ENCODE data around the gene SLC8A3. TPM values are rescaled to one million over a fixed set of nuclear protein-coding genes. Genes with fewer than 3 reads are reported as not detected.

Gene SLC8A3
- polyA plus RNA-seq, 1 of the 3 experiments (the other 2 are of a cell fraction), result 0.26 TPM

- H3K36me3 ChIP-seq (replicated peaks in 1 of 2; ENCODE audit: control insufficient read depth in 1 of 2, insufficient read depth in 2 of 2, low read length in 1 of 2), result peaks cover 0 to 6% of the 10 kb centered on the region in 2 experiments
These were observed 15.2 kb downstream of the SLC8A3 start for GRCh38 chr14:70173569-70173968.

More at GRCh38 chr14:70173569-70173968, 15.2 kb downstream of the SLC8A3 start:
- DNase-seq, result no peak
- Histone ChIP-seq H3K4me1 (ENCODE audit: control insufficient read depth in 1 of 2, insufficient read depth in 2 of 2, low read depth in 1 of 2, low read length in 1 of 2) (peaks cover 0 to 13% of the 10 kb centered on the region in 2 experiments; a peak in 1 of 4 replicates), H3F3A (replicated peaks; ENCODE audit: insufficient read depth) (no peaks in the 10 kb centered on the region), H3K9ac (no peak overlapping the region), H3K79me2 (ENCODE audit: insufficient read depth) (no peaks in the 10 kb centered on the region), H3K9me3 (no peaks in the 10 kb centered on the region), H3K27me3 (ENCODE audit: insufficient read depth) (no peaks in the 10 kb centered on the region), H4K20me1 (ENCODE audit: insufficient read depth) (no peaks in the 10 kb centered on the region), H3K27ac (ENCODE audit: low read depth in 2 of 2, low read length in 1 of 2) (peak overlapping the region in 1 of 2 experiments; percentile 22; a peak in 1 of 4 replicates), H3K4me3 (ENCODE audit: low read depth in 2 of 2, low read length in 1 of 2) (no peak overlapping the region), H3K4me2 (no peak overlapping the region), H3K9me2 (no peaks in the 10 kb centered on the region), H2AFZ (ENCODE audit: low read depth) (no peak overlapping the region)
- TF ChIP-seq FOSL2 (IDR thresholded peaks at IDR 0.05; ENCODE audit: borderline replicate concordance, low read depth), result no peak
- no peak for TF ChIP-seq YY1 (IDR thresholded peaks at IDR 0.05; ENCODE audit: low read depth)
- no peak for TF ChIP-seq PBX3 (IDR thresholded peaks at IDR 0.05)
- no peak for TF ChIP-seq NRF1 (IDR thresholded peaks at IDR 0.05; ENCODE audit: low read depth, low read length)
- TF ChIP-seq ELF1 (IDR thresholded peaks at IDR 0.05), result no peak
- TF ChIP-seq ZBTB33 (IDR thresholded peaks at IDR 0.05; ENCODE audit: borderline replicate concordance, low read depth), result no peak
- TF ChIP-seq, protein P1, sequence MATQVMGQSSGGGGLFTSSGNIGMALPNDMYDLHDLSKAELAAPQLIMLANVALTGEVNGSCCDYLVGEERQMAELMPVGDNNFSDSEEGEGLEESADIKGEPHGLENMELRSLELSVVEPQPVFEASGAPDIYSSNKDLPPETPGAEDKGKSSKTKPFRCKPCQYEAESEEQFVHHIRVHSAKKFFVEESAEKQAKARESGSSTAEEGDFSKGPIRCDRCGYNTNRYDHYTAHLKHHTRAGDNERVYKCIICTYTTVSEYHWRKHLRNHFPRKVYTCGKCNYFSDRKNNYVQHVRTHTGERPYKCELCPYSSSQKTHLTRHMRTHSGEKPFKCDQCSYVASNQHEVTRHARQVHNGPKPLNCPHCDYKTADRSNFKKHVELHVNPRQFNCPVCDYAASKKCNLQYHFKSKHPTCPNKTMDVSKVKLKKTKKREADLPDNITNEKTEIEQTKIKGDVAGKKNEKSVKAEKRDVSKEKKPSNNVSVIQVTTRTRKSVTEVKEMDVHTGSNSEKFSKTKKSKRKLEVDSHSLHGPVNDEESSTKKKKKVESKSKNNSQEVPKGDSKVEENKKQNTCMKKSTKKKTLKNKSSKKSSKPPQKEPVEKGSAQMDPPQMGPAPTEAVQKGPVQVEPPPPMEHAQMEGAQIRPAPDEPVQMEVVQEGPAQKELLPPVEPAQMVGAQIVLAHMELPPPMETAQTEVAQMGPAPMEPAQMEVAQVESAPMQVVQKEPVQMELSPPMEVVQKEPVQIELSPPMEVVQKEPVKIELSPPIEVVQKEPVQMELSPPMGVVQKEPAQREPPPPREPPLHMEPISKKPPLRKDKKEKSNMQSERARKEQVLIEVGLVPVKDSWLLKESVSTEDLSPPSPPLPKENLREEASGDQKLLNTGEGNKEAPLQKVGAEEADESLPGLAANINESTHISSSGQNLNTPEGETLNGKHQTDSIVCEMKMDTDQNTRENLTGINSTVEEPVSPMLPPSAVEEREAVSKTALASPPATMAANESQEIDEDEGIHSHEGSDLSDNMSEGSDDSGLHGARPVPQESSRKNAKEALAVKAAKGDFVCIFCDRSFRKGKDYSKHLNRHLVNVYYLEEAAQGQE (IDR thresholded peaks at IDR 0.05; ENCODE audit: low read depth, low read length), result no peak
- TF ChIP-seq, protein P2, sequence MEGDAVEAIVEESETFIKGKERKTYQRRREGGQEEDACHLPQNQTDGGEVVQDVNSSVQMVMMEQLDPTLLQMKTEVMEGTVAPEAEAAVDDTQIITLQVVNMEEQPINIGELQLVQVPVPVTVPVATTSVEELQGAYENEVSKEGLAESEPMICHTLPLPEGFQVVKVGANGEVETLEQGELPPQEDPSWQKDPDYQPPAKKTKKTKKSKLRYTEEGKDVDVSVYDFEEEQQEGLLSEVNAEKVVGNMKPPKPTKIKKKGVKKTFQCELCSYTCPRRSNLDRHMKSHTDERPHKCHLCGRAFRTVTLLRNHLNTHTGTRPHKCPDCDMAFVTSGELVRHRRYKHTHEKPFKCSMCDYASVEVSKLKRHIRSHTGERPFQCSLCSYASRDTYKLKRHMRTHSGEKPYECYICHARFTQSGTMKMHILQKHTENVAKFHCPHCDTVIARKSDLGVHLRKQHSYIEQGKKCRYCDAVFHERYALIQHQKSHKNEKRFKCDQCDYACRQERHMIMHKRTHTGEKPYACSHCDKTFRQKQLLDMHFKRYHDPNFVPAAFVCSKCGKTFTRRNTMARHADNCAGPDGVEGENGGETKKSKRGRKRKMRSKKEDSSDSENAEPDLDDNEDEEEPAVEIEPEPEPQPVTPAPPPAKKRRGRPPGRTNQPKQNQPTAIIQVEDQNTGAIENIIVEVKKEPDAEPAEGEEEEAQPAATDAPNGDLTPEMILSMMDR (IDR thresholded peaks at IDR 0.05), result no peak
- no peak for TF ChIP-seq EP300 (IDR thresholded peaks at IDR 0.05; ENCODE audit: borderline replicate concordance in 1 of 2, low read depth in 1 of 2, low read length in 1 of 2)
- TF ChIP-seq TAF1 (IDR thresholded peaks at IDR 0.05; ENCODE audit: borderline replicate concordance, low read depth, low read length), result no peak
- TF ChIP-seq, protein P3, sequence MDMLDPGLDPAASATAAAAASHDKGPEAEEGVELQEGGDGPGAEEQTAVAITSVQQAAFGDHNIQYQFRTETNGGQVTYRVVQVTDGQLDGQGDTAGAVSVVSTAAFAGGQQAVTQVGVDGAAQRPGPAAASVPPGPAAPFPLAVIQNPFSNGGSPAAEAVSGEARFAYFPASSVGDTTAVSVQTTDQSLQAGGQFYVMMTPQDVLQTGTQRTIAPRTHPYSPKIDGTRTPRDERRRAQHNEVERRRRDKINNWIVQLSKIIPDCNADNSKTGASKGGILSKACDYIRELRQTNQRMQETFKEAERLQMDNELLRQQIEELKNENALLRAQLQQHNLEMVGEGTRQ (IDR thresholded peaks at IDR 0.05; ENCODE audit: borderline replicate concordance, low read depth, low read length), result no peak
- no peak for TF ChIP-seq TEAD4 (IDR thresholded peaks at IDR 0.05; ENCODE audit: borderline replicate concordance, insufficient read depth)
- TF ChIP-seq RCOR1 (IDR thresholded peaks at IDR 0.05; ENCODE audit: low read length), result no peak
- TF ChIP-seq EZH2phosphoT487 (IDR thresholded peaks at IDR 0.05; ENCODE audit: borderline replicate concordance, low read depth), result no peak
- TF ChIP-seq SMC3 (IDR thresholded peaks at IDR 0.05; ENCODE audit: low read depth, low read length), result no peak
- CTCF ChIA-PET, result no interaction called here
- WGBS (ENCODE audit: low lambda C conversion rate), result 13% methylated on average over 6 of the region's 6 CpGs
- POLR2A ChIA-PET, result no interaction called here

Measured in SK-N-SH (cell line).